GM12874 (cell line): ENCODE data around the gene GALM.

ENCODE experiments used
- TF ChIP-seq, protein P1 (sequence below): IDR thresholded peaks from 2 replicates; pipeline ENCODE4 v1.5.1; 2011; ENCODE audit warnings: low read depth, mild to moderate bottlenecking, control low read depth, low read length, moderate library complexity; ENCODE audit not compliant: insufficient read depth

Gene GALM

DNA sequence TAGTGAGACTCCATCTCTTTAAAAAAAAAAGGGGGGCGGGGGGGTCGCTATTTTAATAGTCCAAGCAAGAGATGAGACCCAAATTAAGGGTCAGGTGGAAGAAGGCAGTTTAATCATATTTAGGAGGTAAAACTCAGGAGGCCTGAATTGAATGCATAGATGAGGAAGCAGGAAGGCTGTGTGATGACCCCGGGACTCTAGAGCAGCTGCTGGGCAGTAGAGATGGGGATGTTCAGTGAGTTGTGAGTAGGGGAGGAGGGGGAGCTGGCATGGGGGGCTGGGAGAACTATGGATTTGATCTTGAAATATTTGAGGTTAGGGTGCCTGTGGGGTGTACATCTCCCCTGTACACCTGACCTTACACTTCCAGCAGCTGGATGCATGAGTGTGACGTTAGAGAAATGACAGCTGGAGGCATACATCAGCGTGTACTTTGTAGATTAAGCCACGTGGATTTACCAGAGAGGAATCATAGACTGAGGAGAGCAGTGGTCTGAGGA, 41.0 kb downstream of the GALM start:
- TF ChIP-seq, protein P1, sequence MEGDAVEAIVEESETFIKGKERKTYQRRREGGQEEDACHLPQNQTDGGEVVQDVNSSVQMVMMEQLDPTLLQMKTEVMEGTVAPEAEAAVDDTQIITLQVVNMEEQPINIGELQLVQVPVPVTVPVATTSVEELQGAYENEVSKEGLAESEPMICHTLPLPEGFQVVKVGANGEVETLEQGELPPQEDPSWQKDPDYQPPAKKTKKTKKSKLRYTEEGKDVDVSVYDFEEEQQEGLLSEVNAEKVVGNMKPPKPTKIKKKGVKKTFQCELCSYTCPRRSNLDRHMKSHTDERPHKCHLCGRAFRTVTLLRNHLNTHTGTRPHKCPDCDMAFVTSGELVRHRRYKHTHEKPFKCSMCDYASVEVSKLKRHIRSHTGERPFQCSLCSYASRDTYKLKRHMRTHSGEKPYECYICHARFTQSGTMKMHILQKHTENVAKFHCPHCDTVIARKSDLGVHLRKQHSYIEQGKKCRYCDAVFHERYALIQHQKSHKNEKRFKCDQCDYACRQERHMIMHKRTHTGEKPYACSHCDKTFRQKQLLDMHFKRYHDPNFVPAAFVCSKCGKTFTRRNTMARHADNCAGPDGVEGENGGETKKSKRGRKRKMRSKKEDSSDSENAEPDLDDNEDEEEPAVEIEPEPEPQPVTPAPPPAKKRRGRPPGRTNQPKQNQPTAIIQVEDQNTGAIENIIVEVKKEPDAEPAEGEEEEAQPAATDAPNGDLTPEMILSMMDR, result no peak

GRCh38 chr2:38708900-38709566, 43.1 kb downstream of the GALM start:
- TF ChIP-seq, protein P1, result no peak

DNA sequence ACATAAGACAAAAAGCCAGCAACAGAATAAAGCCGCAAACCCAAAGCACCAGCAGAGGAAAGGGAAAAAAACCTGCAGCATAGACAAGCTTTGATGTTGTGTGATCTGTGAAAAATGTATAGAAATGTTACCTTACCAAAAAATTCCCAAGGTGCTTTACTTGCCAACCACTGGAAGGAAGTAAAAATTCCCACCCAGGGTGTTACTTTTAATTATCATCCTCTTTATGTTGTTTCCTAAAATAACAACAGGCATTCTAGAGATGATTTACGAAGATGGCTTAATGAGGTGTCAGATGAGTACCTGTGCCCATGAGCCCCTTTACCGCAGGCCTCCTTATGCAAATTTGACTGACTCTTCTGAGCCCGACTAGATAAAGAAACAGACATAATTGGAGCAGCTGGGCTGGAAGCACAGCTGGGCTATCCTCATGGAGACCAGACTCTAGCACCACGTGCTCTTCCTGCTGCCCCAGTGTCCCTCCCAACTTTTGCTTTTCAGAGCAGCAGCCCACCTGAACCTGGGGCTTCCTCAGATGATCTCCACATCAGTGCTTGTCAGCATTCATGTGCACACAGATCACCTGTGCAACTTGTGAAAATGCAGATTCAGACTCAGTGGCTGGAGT, 43.8 kb downstream of the GALM start:
- TF ChIP-seq, protein P1, result no peak

DNA sequence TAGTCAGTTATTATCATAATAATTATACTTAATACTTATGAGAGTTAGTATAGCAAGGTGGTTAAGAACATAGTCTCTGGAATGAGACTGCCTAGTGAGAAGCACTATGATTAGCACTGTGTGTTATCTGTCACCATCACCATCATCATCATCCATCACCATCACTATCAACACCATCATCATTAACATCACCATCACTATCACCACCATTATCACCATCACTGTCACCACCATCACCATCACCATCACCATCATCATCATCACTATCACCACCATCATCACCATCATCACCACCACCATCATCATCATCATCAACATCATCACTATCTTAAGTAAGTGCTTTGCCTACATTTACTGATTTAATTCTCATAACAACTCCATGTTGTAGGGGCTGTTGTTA, 45.6 kb downstream of the GALM start:
- TF ChIP-seq, protein P1, result no peak

- TF ChIP-seq, protein P1, result no peak
Measured at GRCh38 chr2:38712413-38712812, 46.5 kb downstream of the GALM start.

- TF ChIP-seq, protein P1, result no peak
Measured at GRCh38 chr2:38712871-38713270, 47.0 kb downstream of the GALM start.

DNA sequence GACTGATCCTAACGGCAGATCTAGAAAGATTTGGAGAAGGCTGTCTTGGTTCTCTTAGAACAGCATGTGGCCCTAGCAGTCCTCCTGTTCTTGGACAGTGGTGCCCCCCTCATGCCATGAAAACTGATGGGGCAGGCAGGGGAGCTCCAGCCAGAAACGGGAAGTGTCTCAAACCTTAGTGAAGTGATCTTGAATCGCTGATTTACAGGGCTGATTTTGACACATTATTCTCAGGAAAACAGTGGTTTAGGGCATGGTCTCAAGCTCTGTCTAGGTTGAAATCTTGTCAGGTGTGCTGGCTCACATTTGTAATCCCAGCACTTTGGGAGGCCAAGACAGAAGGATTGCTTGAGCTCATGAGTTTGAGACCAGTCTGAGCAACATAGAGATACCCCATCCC, 47.4 kb downstream of the GALM start:
- TF ChIP-seq, protein P1, result no peak
